IPS-18c (cell line): ENCODE data around the gene FBXL12.
A peak's percentile ranks its signal among the peaks of the same experiment; 100 is the strongest.
"Not testable (repeated sequence)": the region's sequence is repeated elsewhere in the genome, so short reads cannot be mapped to it uniquely, and the experiment has no call there.

ENCODE experiments used
- H3K4me3 ChIP-seq: 2 replicates; pipeline ENCODE4 v1.7.0; 2013; ENCODE audit warnings: low read depth, mild to moderate bottlenecking, low read length, moderate library complexity; ENCODE audit not compliant: insufficient read depth
- H3K9me3 ChIP-seq: one replicate; pipeline ENCODE4 v1.6.1; 2013; ENCODE audit warnings: mild to moderate bottlenecking, low read length, moderate library complexity; ENCODE audit not compliant: control insufficient read depth, insufficient read depth

The FBXL12 gene

DNA sequence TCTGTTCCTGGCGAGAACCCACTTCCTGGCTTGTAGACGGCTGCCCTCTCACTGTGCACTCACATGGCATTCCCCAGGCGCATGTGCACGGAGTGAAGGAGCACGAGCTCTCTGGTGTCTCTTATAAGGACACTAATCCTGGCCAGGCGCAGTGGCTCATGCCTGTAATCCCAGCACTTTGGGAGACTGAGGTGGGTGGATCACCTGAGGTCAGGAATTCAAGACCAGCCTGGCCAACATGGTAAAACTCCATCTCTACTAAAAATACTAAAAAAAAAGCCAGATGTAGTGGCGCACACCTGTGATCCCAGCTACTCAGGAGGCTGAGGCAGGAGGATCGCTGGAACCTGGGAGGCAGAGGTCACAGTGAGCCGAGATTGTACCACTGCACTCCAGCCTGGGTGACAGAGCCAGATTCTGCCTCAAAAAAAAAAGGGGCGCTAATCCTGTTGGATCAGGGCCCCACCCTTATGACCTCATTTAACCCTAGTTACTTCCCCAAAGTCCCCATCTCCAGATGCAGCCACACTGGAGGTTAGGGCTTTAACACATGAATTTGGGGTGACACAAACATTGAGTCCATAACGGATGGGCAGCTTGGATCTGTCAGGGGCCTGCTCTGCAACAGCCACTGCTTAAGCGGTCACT lies 24.9 kb upstream of the FBXL12 start:
- not testable (repeated sequence) for H3K4me3 ChIP-seq, H3K9me3 ChIP-seq

DNA sequence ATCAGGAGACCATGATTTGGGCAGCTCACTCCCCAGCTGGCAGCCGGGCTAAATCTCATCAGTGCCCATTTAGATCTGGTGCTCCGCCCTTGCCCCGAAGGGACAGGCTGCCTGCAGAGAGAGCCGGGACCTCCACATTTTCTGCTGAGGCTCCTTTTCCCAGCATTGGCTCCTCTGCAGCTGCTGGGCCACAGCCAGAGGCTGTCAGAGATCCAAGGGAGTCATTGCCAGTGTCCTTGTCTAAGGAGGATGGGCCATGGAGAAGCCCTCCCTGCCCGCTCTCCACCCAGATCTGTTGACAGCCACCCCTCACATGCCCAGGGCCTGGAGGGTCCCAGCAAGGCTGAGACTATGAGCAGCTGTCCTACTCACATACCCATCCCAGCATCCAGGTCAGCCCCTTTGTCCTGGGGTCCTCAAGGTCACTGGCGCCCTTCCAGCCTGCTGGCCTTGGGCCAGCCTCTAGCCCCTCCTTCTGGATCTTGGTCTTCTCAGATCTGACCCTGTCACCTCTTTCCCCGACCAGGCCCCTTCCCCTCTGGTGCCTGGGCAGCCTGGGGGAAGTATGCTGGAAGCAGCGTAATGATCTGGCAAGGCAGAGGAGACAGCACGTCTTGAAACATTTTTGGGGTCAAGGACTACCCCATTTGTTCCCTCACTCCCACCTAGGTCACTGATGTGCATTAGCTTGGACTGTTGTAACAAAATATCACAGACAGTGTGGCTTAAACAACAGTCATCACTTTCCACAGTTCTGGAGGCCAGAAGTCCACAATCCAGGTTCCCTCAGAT lies 24.2 kb upstream of the FBXL12 start:
- Histone ChIP-seq H3K9me3 (peaks cover 2% of the 10 kb centered on the region), H3K4me3 (no peak overlapping the region)

- peaks cover 2% of the 10 kb centered on the region for H3K9me3 ChIP-seq
- H3K4me3 ChIP-seq, result no peak overlapping the region
These were observed 20.5 kb upstream of the FBXL12 start for GRCh38 chr19:9839415-9839814.

GRCh38 chr19:9838324-9838723 lies 19.4 kb upstream of the FBXL12 start:
- no peak overlapping the region for H3K4me3 ChIP-seq
- peaks cover 2% of the 10 kb centered on the region for H3K9me3 ChIP-seq

GRCh38 chr19:9836021-9836420 lies 17.1 kb upstream of the FBXL12 start:
- Histone ChIP-seq H3K9me3 (no peaks in the 10 kb centered on the region), H3K4me3 (peak overlapping the region; percentile 76; the same call in 1 of the 2 replicates)

DNA sequence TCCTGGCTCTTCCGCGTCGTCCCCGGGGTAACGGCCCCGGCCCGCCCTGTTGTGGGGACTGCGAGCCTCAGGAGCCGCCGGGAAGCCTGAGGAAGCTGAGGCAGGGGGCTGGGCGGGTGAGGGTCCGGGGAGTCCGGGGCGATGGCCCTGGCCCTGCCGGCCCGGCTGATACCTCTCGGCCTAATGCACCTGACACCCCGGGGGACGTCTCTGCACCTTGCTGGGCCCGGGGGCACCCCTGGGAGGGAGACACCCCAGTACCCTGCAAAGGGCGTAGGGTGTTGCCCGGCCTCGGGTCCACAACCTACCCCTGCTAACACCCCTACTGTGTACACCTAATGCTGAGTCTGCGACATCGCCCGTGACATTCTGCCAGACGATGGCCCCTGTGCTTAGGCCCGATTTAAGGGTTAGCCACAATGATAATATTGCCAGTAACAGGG lies 16.6 kb upstream of the FBXL12 start:
- Histone ChIP-seq H3K4me3 (peak overlapping the region; percentile 76), H3K9me3 (no peaks in the 10 kb centered on the region)

GRCh38 chr19:9834726-9835506 lies 16.0 kb upstream of the FBXL12 start, which contains the start of gene PIN1:
Gene PIN1 (plus strand): TSS chr19:9835318. CDS start chr19:9835345, 27 bp downstream.
- peak within 1 kb of the TSS; percentile 76 for H3K4me3 ChIP-seq
- no peaks in the 10 kb centered on the region for H3K9me3 ChIP-seq

DNA sequence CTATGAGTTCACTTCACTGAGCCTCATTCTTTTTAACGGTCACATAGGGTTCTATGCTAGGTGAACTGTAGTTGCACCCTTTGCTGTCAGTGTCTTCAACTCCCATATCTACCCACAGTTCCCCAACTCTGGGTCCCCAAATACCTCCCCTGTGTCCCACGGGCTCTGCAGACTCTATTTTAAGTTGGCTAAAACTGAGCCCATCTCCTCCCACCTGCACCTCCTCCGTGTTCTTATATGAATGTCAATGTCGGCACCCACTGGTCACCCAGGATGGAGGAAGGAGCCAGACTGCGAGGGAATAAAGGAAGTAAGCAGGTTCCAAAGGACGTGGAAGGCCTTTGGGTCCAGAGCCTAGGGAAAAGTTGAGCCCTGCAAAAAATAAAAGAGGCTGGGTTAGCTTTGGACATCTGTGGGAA lies 15.4 kb upstream of the FBXL12 start:
- no peaks in the 10 kb centered on the region for H3K9me3 ChIP-seq
- peak overlapping the region; percentile 38; the same call in 1 of the 2 replicates for H3K4me3 ChIP-seq

- Histone ChIP-seq H3K9me3 (no peaks in the 10 kb centered on the region), H3K4me3 (peak overlapping the region; percentile 99)
These were observed 9.7 kb upstream of the FBXL12 start for GRCh38 chr19:9828551-9829063.

DNA sequence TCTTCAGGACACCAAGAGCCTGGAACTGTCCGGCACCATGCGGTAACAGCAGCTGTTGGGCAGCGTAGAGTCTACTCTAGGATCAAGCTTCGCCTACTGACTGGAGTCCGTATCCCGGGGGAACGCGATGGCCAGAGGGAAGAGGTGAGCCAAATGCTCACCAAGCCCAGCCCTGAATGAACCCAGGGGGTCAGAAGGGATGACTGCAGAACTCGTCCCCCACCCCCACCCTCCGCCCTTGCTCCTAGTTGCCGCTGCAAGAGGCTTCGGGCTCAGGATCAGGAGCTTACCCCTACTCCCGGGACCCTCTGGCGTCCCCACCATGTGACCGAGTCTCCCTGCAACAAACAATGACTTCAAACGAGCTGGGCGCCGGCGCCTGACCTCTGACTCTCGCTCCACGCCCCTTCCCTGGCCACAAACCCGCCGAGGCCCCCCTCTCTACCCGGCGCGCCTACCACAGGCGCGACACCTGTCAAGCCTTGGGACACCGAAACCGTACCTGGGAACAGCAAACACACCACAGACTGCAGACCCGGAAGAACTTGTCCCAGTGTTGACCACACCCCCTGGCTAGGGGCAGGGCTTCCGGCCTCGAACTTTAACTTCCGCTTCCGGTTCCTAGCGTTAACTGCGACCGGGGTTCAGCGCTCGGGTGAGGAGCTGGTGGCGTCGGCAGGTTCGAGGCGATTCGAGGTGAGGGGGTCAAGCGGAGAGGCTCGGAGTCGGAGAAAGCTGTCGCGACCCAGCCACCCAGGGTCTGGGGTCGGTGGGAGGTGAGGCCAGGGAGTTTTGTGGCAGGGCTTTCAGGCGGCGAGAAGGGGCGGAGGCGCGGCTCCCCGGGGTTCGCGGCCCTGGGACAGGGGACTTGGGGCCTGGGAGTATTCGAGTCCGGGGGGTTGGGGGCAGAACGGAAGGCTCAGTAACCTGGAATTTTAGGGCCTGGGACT lies 8.7 kb upstream of the FBXL12 start, which contains the start of gene UBL5:
TSS of gene UBL5 (plus strand) at position 630 of the 950 bp plus-strand sequence. CDS start 420 bp downstream, outside the sequence.
- Histone ChIP-seq H3K4me3 (peak within 1 kb of the TSS; percentile 99), H3K9me3 (no peaks in the 10 kb centered on the region)

- H3K9me3 ChIP-seq, result no peaks in the 10 kb centered on the region
- H3K4me3 ChIP-seq, result no peak overlapping the region
These were observed 4.9 kb upstream of the FBXL12 start for GRCh38 chr19:9823816-9824215.

DNA sequence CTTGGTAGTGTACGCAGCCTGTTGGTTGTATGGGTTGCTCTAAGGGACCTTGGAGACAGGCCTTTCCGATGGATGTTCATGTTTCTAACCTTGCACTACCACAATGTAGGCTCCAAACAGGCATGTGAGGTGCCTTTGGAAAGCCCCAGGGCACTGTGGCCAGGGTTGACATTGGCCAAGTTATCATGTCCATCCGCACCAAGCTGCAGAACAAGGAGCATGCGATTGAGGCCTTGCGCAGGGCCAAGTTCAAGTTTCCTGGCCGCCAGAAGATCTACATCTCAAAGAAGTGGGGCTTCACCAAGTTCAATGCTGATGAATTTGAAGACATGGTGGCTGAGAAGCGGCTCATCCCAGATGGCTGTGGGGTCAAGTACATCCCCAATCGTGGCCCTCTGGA lies 1.2 kb upstream of the FBXL12 start:
- H3K4me3 ChIP-seq, result peak overlapping the region; percentile 34; the same call in 1 of the 2 replicates
- H3K9me3 ChIP-seq, result not testable (repeated sequence)

GRCh38 chr19:9819596-9819909 lies 674 bp upstream of the FBXL12 start:
- Histone ChIP-seq H3K9me3 (no peaks in the 10 kb centered on the region), H3K4me3 (peak overlapping the region; percentile 34; the same call in 1 of the 2 replicates)

GRCh38 chr19:9818175-9818733 lies 625 bp downstream of the FBXL12 start:
- no peaks in the 10 kb centered on the region for H3K9me3 ChIP-seq
- peak overlapping the region; percentile 99 for H3K4me3 ChIP-seq

- no peak overlapping the region for H3K4me3 ChIP-seq
- no peaks in the 10 kb centered on the region for H3K9me3 ChIP-seq
These were observed 7.7 kb downstream of the FBXL12 start for GRCh38 chr19:9811139-9811538.
